Stimulated activated CD4-positive, alpha-beta T cell treated with anti-CD3 and anti-CD28 coated beads, Interleukin-1b, Interleukin-23, amount 100 ng/mL, for 48 hours (primary cell): ENCODE results near the gene MRM1.
"Not testable (repeated sequence)": the region's sequence is repeated elsewhere in the genome, so short reads cannot be mapped to it uniquely, and the experiment has no call there.

Source experiments
- DNase-seq: peaks from one replicate; pipeline ENCODE4 v3.0.0-alpha.2; 2020

Gene MRM1

DNA sequence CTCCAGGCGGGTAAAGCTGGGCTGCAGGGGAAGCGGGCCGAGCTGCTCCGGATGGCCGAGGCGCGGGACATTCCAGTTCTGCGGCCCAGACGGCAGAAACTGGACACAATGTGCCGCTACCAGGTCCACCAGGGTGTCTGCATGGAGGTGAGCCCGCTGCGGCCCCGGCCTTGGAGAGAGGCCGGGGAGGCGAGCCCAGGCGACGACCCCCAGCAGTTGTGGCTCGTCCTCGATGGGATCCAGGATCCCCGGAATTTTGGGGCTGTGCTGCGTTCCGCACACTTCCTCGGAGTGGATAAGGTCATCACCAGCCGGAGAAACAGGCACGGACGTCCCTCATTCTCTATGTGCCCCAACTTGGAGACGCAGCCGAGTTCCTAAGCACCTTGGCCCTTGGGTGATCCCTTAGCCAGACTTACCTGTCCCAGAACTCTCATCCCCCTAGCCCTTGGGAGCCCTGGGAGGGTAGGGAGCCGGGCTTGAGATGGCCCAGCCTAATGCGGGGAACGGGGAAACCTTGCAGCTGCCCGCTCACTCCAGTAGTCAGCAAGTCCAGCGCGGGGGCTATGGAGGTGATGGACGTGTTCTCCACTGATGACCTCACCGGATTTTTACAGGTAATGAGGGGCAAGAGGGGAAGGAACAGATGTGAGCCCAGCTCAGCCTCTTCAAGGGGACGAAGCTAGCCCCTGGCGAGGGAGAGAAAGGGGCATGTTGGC lies 806 bp downstream of the MRM1 start:
- no peak for DNase-seq

DNA sequence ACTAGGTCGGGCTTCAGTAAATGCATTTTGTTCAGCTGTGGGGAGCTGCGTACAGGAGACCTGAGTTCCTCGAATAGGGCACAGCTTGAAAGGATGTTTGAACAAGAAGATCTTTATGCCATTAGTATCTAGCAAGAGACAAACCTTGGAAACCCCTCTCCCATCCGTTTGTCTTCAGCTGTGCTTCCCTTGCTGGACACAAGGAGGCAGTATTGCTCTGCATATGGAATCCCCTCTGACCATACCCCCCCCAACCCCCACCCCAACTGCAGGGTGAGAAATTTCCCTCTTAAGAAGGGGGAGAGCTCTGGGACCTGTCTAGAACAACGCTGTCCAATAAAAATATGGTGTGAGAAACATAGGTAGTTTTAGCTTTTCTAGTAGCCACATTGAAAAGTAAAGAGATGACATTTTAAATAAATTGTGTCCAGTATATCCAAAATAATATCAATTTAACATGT lies 1.6 kb downstream of the MRM1 start:
- DNase-seq, result peak; percentile 68

DNA sequence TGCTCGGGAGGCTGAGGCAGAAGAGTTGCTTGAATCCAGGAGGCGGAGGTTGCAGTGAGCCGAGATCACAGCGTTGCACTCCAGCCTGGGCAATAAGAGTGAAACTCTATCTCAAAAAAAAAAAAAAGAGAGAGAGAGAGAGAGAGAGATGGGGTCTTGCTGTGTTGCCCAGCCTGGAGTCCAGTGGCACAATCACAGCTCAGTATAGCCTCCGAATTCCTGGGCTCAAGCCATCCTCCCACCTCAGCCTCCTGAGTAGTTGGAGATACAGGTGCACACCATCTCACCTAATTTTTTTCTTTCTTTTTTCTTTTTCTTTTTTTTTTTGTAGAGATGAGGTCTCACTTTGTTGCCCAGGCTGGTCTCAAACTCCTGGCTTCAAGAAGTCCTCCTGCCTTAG lies 3.6 kb downstream of the MRM1 start:
- not testable (repeated sequence) for DNase-seq

DNA sequence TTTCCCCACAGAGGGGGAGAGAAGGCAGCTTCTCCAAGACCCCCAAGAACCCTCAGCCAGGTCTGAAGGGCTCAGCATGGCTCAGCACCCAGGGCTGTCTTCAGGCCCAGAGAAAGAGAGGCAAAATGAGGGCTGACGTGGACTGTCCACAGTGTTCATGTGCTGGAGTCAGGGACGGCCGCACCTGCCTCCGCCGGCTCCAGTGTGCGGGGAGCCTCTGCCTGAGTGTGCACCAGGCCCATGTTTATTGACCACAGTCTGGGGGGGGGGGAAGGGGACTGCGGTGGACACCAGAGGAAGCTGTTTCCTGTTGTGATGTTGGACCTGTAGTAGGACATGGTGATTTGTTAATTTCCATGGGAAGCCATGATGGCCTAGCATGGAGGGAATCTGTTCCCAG lies 6.9 kb downstream of the MRM1 start:
- DNase-seq, result no peak

GRCh38 chr17:36608794-36609497 lies 7.6 kb downstream of the MRM1 start:
- no peak for DNase-seq

DNA sequence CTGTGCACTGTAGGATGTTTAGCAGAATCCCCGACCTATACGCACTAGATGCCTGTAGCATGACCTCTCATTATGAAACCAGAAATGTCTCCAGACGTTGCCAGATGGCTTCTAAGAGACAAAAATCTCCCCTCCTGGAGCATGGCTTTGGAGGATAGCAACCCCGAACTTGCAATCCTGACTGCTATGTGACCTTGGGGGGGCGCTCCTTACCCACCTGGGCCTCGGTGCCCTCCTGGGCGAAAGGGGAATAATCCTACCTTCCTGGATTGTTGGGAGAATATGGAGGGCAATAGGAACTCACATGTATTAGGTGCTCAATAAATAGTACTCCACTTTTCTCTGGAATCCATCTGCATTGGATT lies 8.1 kb downstream of the MRM1 start:
- DNase-seq, result no peak

DNA sequence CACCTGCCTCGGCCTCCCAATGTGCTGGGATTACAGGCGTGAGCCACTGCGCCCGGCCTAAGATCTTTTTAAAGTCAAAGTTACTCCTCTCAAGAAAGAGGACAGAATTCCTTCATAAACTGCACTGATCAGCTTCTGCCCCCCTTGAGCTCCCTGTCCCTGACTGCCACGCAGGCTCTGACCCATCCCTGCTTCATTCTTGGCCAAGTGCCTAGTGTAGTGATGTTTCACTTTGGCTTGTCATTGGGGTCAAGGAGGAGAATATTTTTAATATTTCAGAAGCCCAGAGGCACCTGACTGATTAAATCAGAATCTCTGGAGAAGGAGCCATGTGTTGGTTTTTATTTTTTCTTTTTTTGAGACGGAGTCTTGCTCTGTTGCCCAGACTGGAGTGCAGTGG lies 9.1 kb downstream of the MRM1 start:
- DNase-seq, result no peak

DNA sequence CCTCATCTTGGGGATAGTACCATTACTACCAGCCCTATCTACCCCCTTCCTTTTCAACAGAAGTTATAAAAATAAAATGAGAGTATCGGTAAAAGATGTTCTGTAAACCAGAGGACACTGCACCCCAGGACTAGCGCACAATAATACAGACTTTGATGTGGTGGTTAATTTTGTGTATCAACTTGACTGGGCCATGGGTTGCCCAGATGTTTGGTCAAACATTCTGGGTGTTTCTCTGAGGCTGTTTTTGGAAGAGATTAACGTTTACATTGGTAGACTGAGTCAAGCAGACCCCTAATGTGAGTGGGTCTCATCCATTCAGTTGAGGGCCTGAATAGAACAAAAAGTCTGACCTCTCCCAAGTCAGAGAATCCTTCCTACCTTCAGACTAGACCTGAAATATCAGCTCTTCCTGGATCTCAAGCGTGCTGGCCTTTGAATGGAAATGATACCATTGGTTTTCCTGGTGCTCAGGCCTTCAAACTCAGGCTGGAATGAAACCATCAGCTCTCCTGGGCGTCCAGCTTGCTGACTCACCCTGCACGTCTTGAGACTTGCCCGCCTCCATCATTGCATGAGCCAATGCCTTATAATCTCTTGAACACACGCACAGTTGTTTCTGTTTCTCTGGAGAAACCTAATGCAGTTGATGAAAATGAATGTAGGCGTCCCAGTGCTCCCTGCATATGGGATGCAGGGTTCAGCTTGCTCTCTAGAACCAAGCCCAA lies 10.1 kb downstream of the MRM1 start:
- DNase-seq, result no peak

DNA sequence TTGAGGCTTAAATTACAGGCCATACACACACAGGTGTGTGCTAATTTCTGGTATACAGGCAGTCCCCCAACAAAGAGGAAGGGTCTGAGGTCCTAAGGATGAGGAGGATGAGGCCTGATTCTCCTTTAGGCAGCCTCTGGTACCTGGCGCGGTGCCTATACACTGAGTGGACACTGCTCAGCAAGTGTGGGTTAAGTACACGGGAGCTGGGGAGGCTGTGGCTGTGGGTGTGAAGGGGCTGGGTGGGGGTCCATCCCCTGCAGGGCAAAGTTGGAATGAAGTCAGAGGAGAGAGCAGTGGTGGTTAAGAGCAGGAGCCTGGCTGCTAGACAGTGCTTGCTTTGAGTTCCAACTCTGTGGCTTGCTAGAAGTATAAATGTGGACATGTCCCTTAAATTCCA lies 10.9 kb downstream of the MRM1 start:
- DNase-seq, result no peak

GRCh38 chr17:36613155-36613554 lies 11.8 kb downstream of the MRM1 start:
- DNase-seq, result no peak

GRCh38 chr17:36614081-36614480 lies 12.7 kb downstream of the MRM1 start:
- no peak for DNase-seq

- no peak for DNase-seq
These were observed 13.6 kb downstream of the MRM1 start for GRCh38 chr17:36614933-36615332.

DNA sequence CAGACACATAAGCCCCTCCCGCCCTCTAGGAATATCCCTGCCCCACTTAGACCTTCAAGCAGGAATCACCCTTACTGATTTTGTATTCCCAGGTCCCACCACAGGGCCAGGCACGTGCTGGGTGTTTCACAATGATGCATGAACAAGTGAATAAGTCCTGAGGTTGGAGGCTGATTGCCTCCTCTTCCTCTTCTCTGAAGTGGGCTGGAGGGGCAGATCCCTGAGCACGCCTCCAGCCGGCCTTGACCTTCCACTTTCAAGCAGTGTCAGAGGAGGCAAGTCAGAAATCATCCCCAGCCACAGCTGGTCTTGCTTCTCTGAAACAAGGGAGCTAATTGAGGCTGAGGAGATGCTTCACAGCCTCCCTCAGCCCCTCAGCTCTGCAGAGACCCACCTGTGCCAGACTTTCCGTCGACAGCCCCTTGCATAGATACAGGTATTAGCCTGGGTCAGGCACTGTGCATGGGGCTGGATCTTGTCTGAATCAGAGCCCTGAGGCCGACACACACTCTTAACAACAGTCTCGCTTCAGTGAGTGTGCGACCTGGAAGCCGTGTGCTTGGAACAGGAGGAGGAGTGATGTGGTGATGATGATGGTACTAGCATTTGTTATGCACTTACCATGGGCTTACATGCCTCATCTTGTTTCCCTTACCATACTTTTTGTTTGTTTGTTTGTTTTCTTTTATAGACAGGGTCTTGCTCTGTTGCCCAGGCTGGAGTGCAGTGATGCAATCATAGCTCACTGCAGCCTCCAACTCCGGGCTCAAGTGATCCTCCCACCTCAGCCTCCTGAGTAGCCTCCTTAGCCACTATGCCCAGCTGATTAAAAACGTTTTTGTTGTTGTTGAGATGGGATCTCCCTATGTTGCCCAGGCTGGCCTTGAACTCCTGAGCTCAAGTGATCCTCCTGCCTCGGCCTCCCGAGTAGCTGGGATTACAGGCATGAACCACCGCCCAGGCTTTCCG lies 15.0 kb downstream of the MRM1 start:
- no peak for DNase-seq

DNA sequence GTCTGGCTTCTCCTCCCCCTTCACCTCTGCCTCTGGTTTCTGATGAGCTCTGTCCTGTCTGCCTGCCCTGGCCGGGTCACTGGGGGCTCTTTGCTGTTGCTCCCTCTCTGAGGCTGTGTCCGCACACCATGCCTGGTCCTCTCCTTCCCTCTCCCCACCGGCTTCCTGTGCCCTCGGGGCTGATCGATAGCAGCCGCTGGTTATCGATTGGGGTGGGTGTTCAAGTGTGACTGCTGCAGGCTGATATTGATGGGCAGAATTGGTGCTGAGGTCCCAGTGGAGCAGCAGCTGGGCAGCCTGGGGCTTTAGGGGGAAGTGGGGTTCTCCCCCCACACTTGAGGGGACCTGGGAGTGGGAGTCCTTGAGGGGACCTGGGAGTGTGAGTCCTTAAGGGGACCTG lies 16.4 kb downstream of the MRM1 start:
- no peak for DNase-seq

GRCh38 chr17:36623281-36623680 lies 21.9 kb downstream of the MRM1 start:
- DNase-seq, result no peak

- DNase-seq, result no peak
These were observed 23.8 kb downstream of the MRM1 start for GRCh38 chr17:36625188-36625587.

DNA sequence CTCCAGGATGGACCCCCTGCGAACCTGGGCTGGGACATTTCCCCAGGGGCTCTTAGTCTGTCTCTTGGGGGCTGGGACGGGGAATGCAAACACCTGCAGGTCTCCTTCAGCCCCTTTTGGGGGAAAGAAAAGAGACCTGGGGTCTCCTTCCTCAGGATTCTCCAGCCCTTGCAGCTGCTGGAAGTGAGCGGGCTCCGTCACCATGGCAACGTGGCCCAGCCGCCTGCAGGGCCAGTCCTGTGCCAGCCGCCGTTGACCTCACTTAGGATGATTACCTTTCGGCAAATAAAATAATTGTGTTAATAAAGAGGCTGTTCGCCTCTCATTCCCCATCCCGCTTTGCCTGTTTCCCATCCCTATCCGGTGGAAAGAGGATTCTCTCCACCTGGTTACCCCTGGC lies 25.7 kb downstream of the MRM1 start:
- DNase-seq, result no peak

DNA sequence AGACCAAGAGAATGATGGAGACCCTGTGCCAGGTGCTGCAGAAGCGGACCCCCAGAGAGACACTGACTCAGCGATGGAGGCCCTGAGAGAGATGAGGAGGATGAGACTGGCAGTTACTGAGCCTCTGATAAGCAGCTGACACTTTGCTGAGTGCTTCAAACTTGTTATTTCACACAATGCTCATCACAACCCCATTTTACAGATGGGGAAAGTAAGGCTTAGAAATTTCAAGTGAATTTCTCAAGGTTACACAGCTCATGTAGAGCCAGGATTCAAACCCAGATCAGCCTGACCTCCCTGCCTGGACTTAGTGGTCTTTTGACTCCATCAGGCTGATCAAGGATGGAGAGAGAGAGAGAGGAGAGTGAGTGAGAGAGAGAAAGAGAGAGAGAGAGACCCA lies 27.2 kb downstream of the MRM1 start:
- DNase-seq, result no peak

GRCh38 chr17:36629252-36629847 lies 28.0 kb downstream of the MRM1 start:
- DNase-seq, result peak; percentile 73

DNA sequence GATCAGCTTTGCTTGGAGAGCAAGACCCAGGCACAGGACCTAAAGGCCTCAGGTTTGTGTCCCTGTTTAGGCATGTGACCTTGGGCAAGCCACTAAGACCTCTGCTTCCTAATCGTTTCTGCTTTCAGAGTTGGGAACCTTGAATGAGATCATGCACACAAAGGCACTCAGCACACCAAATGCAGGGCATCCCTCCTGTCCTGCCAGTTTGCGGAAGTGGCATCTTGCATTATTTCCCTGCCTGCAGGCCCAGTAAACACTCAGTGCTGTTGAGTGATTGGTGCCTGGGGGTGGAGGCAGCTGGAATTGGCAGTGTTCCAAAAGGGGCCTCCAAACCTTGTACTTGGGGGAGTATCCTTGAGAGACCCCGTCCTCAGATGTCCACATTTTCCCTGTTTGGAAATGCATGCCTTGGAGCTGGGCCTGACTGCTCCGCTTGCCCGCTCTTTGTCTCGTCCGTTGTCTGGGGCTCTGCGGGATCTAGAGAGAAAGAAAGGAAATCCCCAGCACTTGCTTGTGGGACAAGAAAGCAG lies 28.7 kb downstream of the MRM1 start:
- DNase-seq, result no peak

GRCh38 chr17:36631022-36631421 lies 29.6 kb downstream of the MRM1 start:
- DNase-seq, result no peak
